GM19238 (cell line): Measurements from ENCODE around the gene PDGFB.

Source experiments
- DNase-seq: peaks from one replicate; pipeline ENCODE4 v3.0.0; 2011; ENCODE audit warnings: low spot score; ENCODE audit not compliant: insufficient read length

The PDGFB gene

DNA sequence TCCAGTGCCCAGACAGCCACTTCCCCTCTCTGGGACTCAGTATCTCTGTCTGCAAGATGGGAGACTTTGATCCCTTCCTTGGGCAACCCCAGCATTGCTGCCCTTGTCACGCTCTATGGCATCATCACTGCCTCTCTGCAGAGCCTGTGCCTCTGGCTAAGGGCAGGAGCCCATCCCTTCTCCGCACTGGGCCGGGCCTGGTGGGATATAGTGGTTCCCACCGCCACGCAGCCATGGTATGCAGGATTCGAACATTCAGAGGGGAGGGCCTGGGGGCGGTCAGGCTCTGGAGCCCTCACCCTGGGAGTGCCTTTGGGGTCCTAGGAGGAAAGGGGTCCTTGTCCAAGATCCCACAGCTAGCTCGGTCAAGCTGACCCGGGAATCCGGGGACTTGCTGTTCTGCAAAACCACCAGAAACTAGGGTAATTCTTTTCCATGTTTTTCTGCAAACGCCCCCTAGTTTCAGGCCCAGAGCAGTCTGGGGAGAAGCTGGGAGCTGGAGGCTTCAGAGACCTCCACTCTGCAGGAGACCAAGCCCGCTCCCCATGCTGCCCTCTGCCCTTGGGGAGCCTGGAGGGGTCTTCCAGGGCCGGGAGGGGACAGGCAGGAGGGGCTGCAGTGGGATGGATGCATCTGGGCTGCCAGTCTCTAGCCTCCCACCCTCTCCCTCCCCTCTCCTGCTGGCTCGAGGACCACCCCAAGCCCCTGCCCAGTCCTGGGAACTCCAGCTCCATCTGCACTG, 67.9 kb downstream of the PDGFB start:
- no peak for DNase-seq

- DNase-seq: no peak
These were observed 68.6 kb downstream of the PDGFB start for GRCh38 chr22:39176143-39176713.

DNA sequence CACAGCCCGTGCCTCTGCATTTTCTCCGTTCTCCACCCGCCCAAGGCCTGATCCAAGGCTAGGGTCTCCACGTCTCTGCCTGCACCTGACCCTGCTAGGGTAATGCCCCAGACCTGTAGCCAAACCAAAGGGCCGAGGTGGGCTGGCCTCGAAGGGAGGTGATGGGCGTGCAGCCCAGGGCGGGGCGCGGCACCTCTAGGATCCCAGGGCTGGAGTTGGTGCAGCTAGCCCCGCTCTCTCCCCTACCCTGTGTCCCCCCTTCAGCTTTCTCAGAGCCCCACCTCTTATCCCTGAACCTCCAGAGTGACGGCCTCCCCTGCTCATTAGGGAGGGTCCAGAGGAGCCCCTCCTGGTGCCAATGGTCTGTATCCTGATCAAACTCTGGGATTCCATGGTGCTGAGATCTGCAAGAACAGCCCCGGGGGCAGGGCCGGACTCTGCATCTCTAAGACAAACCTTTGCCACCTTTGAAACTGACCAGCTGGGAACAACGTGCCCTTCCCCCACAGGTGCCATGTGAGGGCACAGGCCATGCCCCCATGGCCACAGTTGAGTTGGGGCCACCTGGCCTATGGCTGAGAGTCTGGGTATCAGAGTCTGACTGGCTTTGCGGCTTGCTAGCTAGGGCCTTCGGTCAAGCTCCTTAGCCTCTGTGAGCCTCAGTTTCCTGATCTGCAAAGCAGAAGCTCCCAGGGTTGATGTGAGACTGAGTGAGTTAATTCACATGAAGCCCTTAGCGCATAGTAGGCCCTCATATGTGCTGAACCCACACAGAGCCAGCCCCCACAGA, 69.2 kb downstream of the PDGFB start:
- DNase-seq: no peak

- DNase-seq: no peak
These were observed 70.1 kb downstream of the PDGFB start for GRCh38 chr22:39174498-39175352.

GRCh38 chr22:39173787-39174497, 70.8 kb downstream of the PDGFB start:
- no peak for DNase-seq
